ENCODE results near the gene ZMYND8.
"Not testable (repeated sequence)": the region's sequence is repeated elsewhere in the genome, so short reads cannot be mapped to it uniquely, and the experiment has no call there.

Gene ZMYND8

GRCh38 chr20:47370850-47371782 lies 14.6 kb upstream of the ZMYND8 start:
- Histone ChIP-seq H3K4me1 (ENCODE audit: insufficient read depth, low read length) (no peaks in the 10 kb centered on the region), H3K9ac (ENCODE audit: low read depth, low read length) (no peak overlapping the region), H3K79me2 (ENCODE audit: insufficient read depth, low read length) (no peaks in the 10 kb centered on the region), H3K9me3 (ENCODE audit: insufficient read depth, low read length, severe bottlenecking) (no peaks in the 10 kb centered on the region), H3K27ac (ENCODE audit: low read length) (no peak overlapping the region), H4K20me1 (ENCODE audit: insufficient read depth, low read length) (no peaks in the 10 kb centered on the region), H3K27me3 (ENCODE audit: insufficient read depth, low read length, poor library complexity) (no peaks in the 10 kb centered on the region), H3K4me3 (ENCODE audit: low read depth in 1 of 2, low read length in 2 of 2) (no peak overlapping the region), H3K36me3 (ENCODE audit: insufficient read depth, low read length) (no peaks in the 10 kb centered on the region), H2AFZ (ENCODE audit: low read depth, low read length) (no peak overlapping the region), H3K4me2 (ENCODE audit: insufficient read depth, low read length) (no peak overlapping the region)
- ATAC-seq (ENCODE audit: insufficient read depth, low read depth) (no peak), DNase-seq (no peak)
- no peak for TF ChIP-seq EZH2 (IDR thresholded peaks at IDR 0.05; ENCODE audit: borderline replicate concordance, low read depth, low read length, severe bottlenecking)
- TF ChIP-seq, protein P1, sequence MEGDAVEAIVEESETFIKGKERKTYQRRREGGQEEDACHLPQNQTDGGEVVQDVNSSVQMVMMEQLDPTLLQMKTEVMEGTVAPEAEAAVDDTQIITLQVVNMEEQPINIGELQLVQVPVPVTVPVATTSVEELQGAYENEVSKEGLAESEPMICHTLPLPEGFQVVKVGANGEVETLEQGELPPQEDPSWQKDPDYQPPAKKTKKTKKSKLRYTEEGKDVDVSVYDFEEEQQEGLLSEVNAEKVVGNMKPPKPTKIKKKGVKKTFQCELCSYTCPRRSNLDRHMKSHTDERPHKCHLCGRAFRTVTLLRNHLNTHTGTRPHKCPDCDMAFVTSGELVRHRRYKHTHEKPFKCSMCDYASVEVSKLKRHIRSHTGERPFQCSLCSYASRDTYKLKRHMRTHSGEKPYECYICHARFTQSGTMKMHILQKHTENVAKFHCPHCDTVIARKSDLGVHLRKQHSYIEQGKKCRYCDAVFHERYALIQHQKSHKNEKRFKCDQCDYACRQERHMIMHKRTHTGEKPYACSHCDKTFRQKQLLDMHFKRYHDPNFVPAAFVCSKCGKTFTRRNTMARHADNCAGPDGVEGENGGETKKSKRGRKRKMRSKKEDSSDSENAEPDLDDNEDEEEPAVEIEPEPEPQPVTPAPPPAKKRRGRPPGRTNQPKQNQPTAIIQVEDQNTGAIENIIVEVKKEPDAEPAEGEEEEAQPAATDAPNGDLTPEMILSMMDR (IDR thresholded peaks at IDR 0.05; ENCODE audit: borderline replicate concordance, extremely low read depth, low read length, poor library complexity, severe bottlenecking) = no peak

- Histone ChIP-seq H3K27ac (ENCODE audit: low read length) (no peak overlapping the region), H2AFZ (ENCODE audit: low read depth, low read length) (no peak overlapping the region), H3K9ac (ENCODE audit: low read depth, low read length) (no peak overlapping the region), H3K9me3 (ENCODE audit: insufficient read depth, low read length, severe bottlenecking) (no peaks in the 10 kb centered on the region), H3K4me3 (ENCODE audit: low read depth in 1 of 2, low read length in 2 of 2) (no peak overlapping the region), H4K20me1 (ENCODE audit: insufficient read depth, low read length) (no peaks in the 10 kb centered on the region), H3K36me3 (ENCODE audit: insufficient read depth, low read length) (no peaks in the 10 kb centered on the region), H3K4me1 (ENCODE audit: insufficient read depth, low read length) (peaks cover 4% of the 10 kb centered on the region), H3K79me2 (ENCODE audit: insufficient read depth, low read length) (no peaks in the 10 kb centered on the region), H3K4me2 (ENCODE audit: insufficient read depth, low read length) (no peak overlapping the region), H3K27me3 (ENCODE audit: insufficient read depth, low read length, poor library complexity) (no peaks in the 10 kb centered on the region)
- DNase-seq (no peak), ATAC-seq (ENCODE audit: insufficient read depth, low read depth) (no peak)
- no peak for TF ChIP-seq EZH2 (IDR thresholded peaks at IDR 0.05; ENCODE audit: borderline replicate concordance, low read depth, low read length, severe bottlenecking)
- TF ChIP-seq, protein P1 (IDR thresholded peaks at IDR 0.05; ENCODE audit: borderline replicate concordance, extremely low read depth, low read length, poor library complexity, severe bottlenecking) = no peak
Observed at GRCh38 chr20:47370214-47370613, 13.7 kb upstream of the ZMYND8 start.

DNA sequence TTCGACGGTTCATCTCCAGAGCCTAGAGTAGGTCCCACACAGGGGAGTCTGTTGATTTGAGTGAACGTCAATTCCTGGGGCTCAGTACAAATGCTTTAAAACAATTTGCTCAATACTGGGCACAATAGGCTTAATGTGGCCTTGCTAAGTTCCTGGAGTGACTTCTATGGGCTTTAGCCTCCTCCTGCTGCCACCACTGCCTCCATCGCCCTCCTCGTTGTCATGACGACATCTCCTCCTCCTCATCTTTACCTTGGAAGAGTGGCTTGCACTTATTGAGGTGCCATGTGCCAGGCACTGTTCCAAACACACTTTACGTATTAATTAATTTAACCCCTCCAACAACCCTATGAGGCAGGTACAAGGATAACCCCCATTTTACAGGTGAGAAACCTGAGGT lies 11.8 kb upstream of the ZMYND8 start:
- Histone ChIP-seq H3K9me3 (ENCODE audit: insufficient read depth, low read length, severe bottlenecking) (no peaks in the 10 kb centered on the region), H2AFZ (ENCODE audit: low read depth, low read length) (no peak overlapping the region), H3K27ac (ENCODE audit: low read length) (no peak overlapping the region), H3K4me3 (ENCODE audit: low read depth in 1 of 2, low read length in 2 of 2) (no peak overlapping the region), H3K79me2 (ENCODE audit: insufficient read depth, low read length) (no peaks in the 10 kb centered on the region), H3K4me2 (ENCODE audit: insufficient read depth, low read length) (no peak overlapping the region), H3K36me3 (ENCODE audit: insufficient read depth, low read length) (no peaks in the 10 kb centered on the region), H3K4me1 (ENCODE audit: insufficient read depth, low read length) (peaks cover 9% of the 10 kb centered on the region), H4K20me1 (ENCODE audit: insufficient read depth, low read length) (no peaks in the 10 kb centered on the region), H3K27me3 (ENCODE audit: insufficient read depth, low read length, poor library complexity) (no peaks in the 10 kb centered on the region), H3K9ac (ENCODE audit: low read depth, low read length) (no peak overlapping the region)
- DNase-seq (no peak), ATAC-seq (ENCODE audit: insufficient read depth, low read depth) (no peak)
- TF ChIP-seq, protein P1 (IDR thresholded peaks at IDR 0.05; ENCODE audit: borderline replicate concordance, extremely low read depth, low read length, poor library complexity, severe bottlenecking) = no peak
- no peak for TF ChIP-seq EZH2 (IDR thresholded peaks at IDR 0.05; ENCODE audit: borderline replicate concordance, low read depth, low read length, severe bottlenecking)

DNA sequence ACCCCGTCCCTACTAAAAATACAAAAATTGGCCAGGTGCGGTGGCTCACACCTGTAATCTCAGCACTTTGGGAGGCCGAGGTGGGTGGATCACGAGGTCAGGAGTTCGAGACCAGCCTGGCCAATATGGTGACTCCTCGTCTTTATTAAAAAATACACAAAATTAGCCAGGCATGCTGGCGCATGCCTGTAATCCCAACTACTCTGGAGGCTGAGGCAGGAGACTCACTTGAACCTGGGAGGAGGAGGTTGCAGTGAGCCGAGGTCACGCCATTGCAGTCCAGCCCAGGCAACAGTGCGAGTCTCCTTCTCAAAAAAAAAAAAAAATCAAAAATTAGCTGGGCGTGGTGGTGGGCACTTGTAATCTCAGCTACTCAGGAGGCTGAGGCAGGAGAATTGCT lies 9.8 kb upstream of the ZMYND8 start:
- not testable (repeated sequence) for H3K79me2 ChIP-seq (ENCODE audit: insufficient read depth, low read length); H3K4me1 ChIP-seq (ENCODE audit: insufficient read depth, low read length); H2AFZ ChIP-seq (ENCODE audit: low read depth, low read length)

More for the DNA sequence above, 9.8 kb upstream of the ZMYND8 start:
- H4K20me1 ChIP-seq (ENCODE audit: insufficient read depth, low read length); H3K9ac ChIP-seq (ENCODE audit: low read depth, low read length); H3K4me3 ChIP-seq (ENCODE audit: low read depth in 1 of 2, low read length in 2 of 2); H3K36me3 ChIP-seq (ENCODE audit: insufficient read depth, low read length); ATAC-seq (ENCODE audit: insufficient read depth, low read depth); H3K27ac ChIP-seq (ENCODE audit: low read length); H3K4me2 ChIP-seq (ENCODE audit: insufficient read depth, low read length); H3K9me3 ChIP-seq (ENCODE audit: insufficient read depth, low read length, severe bottlenecking); DNase-seq; H3K27me3 ChIP-seq (ENCODE audit: insufficient read depth, low read length, poor library complexity): not testable (repeated sequence)

Data from DND-41 (cell line).